Smooth muscle cell (in vitro differentiated cells): ENCODE measurements around the gene RAB3C. TPM values are rescaled to one million over a fixed set of nuclear protein-coding genes. Genes with fewer than 3 reads are reported as not detected.
"Not testable (repeated sequence)": the region's sequence is repeated elsewhere in the genome, so short reads cannot be mapped to it uniquely, and the experiment has no call there.

Source experiments
- DNase-seq: peaks from one replicate; lab custom pipeline; 2025; ENCODE audit not compliant: unreplicated experiment; lab: John Stamatoyannopoulos, UW
- H2AFZ ChIP-seq: fragments of 200-600 bp; sonication (generic); 2 replicates; pipeline ENCODE4 v1.6.0; 2016; ENCODE audit warnings: antibody characterized with exemption, low read depth, mild to moderate bottlenecking
- H3F3A ChIP-seq: fragments of 200-600 bp; sonication (generic); 2 replicates; pipeline ENCODE4 v1.6.0; 2017; ENCODE audit warnings: antibody characterized with exemption, low read depth
- H3K27ac ChIP-seq: fragments of 200-600 bp; sonication (generic); 2 replicates; pipeline ENCODE4 v1.5.1; 2016; ENCODE audit warnings: low read depth, mild to moderate bottlenecking
- H3K27me3 ChIP-seq: fragments of 200-600 bp; sonication (generic); 2 replicates; pipeline ENCODE4 v1.6.1; 2016; ENCODE audit warnings: low read depth, mild to moderate bottlenecking
- H3K36me3 ChIP-seq: fragments of 200-600 bp; sonication (generic); 2 replicates; pipeline ENCODE4 v1.5.1; 2016; ENCODE audit warnings: low read depth
- H3K4me1 ChIP-seq: fragments of 200-600 bp; sonication (generic); 2 replicates; pipeline ENCODE4 v1.5.1; 2016; ENCODE audit warnings: low read depth
- H3K4me2 ChIP-seq: fragments of 200-600 bp; sonication (generic); 2 replicates; pipeline ENCODE4 v1.6.0; 2016; ENCODE audit warnings: mild to moderate bottlenecking
- H3K4me3 ChIP-seq: fragments of 200-600 bp; sonication (generic); 2 replicates; pipeline ENCODE4 v1.5.1; 2016; ENCODE audit warnings: mild to moderate bottlenecking
- H3K79me2 ChIP-seq: fragments of 200-600 bp; sonication (generic); 2 replicates; pipeline ENCODE4 v1.6.0; 2016; ENCODE audit warnings: low read depth, mild to moderate bottlenecking
- H3K9ac ChIP-seq: fragments of 200-600 bp; sonication (generic); 2 replicates; pipeline ENCODE4 v1.6.0; 2016; ENCODE audit warnings: low read depth
- H3K9me3 ChIP-seq: fragments of 200-600 bp; sonication (generic); replicated peaks from 2 replicates; pipeline ENCODE4 v1.5.1; 2016; ENCODE audit warnings: low read depth
- H4K20me1 ChIP-seq: fragments of 200-600 bp; sonication (generic); 2 replicates; pipeline ENCODE4 v1.6.0; 2016; ENCODE audit warnings: low read depth
- WGBS: methylation state at CpG from one replicate; pipeline ENCODE4 v1.1.7; 2016; ENCODE audit warnings: low lambda C conversion rate; 5-methylcytosine and 5-hydroxymethylcytosine counted together
- polyA plus RNA-seq: library from polyadenylated mRNA; unstranded; fragments of >200 nt; fragmentation: Nextera tagmentation; extraction: Ambion mirVana; gene quantifications from 2 replicates; pipeline ENCODE4 v1.2.1, GENCODE V29; 2016
- total RNA-seq: library from RNA; depleted of rRNA; stranded (reverse); fragments of >200 nt; gene quantifications from 2 replicates; pipeline ENCODE4 v1.2.3, GENCODE V29; 2014
- TF ChIP-seq, protein P1 (sequence below): fragments of 200-600 bp; sonication (generic); IDR thresholded peaks from 2 replicates; pipeline ENCODE4 v1.5.1; 2017; ENCODE audit warnings: borderline replicate concordance, mild to moderate bottlenecking, antibody characterized with exemption; ENCODE audit not compliant: insufficient read depth, poor library complexity, severe bottlenecking

Gene RAB3C
- total and polyA plus RNA-seq, 2 experiments from 2014 or later: 0.10 to 1.1 TPM

DNA sequence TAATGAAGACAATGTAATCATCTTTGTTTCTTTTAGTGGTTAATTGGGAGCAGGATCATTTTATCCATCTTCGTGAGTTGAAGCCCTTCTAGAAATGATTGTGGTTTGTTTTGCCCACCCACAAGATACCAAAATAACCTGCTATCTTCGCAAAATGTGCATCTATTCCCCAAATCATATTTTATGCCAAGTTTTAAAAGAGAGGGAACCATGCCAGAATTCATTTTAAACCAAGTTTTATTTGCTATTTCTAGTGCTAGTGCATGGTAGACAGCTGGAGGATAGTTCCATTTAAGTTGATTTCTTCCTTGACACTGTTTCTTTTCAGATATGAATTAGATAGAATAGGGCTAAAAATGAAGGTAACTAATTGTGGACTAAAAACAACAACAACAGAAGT lies 104.2 kb downstream of the RAB3C start:
- Histone ChIP-seq H2AFZ (no peak overlapping the region), H3K27me3 (no peaks in the 10 kb centered on the region), H3K4me3 (no peak overlapping the region), H3K4me2 (no peak overlapping the region), H3K27ac (no peak overlapping the region), H3K9me3 (no peaks in the 10 kb centered on the region), H3K9ac (no peak overlapping the region), H3K79me2 (no peaks in the 10 kb centered on the region), H4K20me1 (no peaks in the 10 kb centered on the region), H3K36me3 (no peaks in the 10 kb centered on the region), H3F3A (no peaks in the 10 kb centered on the region), H3K4me1 (no peaks in the 10 kb centered on the region)
- 83% methylated on average over 2 of the region's 2 CpGs for WGBS
- TF ChIP-seq, protein P1, sequence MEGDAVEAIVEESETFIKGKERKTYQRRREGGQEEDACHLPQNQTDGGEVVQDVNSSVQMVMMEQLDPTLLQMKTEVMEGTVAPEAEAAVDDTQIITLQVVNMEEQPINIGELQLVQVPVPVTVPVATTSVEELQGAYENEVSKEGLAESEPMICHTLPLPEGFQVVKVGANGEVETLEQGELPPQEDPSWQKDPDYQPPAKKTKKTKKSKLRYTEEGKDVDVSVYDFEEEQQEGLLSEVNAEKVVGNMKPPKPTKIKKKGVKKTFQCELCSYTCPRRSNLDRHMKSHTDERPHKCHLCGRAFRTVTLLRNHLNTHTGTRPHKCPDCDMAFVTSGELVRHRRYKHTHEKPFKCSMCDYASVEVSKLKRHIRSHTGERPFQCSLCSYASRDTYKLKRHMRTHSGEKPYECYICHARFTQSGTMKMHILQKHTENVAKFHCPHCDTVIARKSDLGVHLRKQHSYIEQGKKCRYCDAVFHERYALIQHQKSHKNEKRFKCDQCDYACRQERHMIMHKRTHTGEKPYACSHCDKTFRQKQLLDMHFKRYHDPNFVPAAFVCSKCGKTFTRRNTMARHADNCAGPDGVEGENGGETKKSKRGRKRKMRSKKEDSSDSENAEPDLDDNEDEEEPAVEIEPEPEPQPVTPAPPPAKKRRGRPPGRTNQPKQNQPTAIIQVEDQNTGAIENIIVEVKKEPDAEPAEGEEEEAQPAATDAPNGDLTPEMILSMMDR: no peak
- DNase-seq: no peak

DNA sequence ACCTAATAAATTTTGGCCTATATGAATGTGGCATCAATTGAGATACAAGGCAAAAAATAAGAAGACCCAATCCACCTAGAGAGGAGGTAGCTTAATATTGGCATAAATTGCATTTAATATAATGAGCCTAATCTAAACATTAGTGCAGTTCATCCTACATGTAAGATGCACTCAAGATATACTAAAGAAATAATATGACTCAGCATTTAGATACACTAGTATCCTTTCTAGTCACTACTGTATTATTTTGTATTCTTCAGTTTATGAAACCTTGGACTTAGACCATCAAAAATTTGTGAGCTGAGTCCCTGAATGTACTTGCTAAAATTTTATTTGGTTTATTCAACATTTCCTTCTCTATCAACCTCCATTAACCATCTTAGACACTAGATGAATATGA lies 104.7 kb downstream of the RAB3C start:
- Histone ChIP-seq H3K9ac (no peak overlapping the region), H3K36me3 (no peaks in the 10 kb centered on the region), H2AFZ (no peak overlapping the region), H3K79me2 (no peaks in the 10 kb centered on the region), H4K20me1 (no peaks in the 10 kb centered on the region), H3K27me3 (no peaks in the 10 kb centered on the region), H3F3A (no peaks in the 10 kb centered on the region), H3K27ac (no peak overlapping the region), H3K4me1 (no peaks in the 10 kb centered on the region), H3K4me2 (no peak overlapping the region), H3K9me3 (no peaks in the 10 kb centered on the region), H3K4me3 (no peak overlapping the region)
- TF ChIP-seq, protein P1: no peak
- no peak for DNase-seq

DNA sequence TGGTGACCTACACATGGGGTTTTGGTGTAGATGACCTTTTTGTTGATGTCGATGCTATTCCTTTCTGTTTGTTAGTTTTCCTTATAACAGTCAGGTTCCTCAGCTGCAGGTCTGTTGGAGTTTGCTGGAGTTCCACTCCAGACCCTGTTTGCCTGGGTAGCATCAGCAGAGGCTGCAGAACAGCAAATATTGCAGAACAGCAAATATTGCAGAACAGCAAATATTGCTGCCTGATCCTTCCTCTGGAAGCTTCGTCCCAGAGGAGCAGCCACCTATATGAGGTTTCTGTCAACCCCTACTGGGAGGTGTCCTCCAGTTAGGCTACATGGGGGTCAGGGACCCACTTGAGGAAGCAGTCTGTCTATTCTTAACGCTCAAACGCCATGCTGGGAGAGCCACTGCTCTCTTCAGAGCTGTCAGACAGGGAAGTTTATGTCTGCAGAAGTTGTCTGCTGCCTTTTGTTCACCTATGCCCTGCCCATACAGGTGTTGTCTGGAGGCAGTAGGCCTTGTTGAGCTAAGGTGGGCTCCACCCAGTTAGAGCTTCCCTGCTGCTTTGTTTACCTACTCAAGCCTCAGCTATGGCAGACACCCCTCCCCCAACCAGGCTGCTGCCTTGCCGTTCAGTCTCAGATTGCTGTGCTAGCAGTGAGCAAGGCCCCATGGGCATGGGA lies 116.3 kb downstream of the RAB3C start:
- H3K4me1 ChIP-seq, H3K79me2 ChIP-seq: not testable (repeated sequence)
- 93% methylated on average over 5 of the region's 5 CpGs for WGBS

DNA sequence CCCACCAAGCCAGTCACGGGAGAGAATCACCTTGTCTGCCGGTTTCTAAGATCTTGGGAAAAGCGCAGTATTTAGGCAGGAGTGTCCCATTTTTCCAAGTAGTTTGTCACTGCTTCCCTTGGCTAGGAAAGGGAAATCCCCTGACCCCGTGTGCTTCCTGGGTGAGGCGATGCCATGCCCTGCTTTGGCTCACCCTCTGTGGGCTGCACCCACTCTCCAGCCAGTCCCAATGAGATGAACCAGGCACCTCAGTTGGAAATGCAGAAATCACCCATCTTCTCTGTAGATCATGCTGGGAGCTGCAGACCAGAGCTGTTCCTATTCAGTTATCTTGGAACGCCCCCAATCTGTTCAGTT lies 116.9 kb downstream of the RAB3C start:
- Histone ChIP-seq H3K4me2 (no peak overlapping the region), H3K27ac (no peak overlapping the region), H3F3A (no peaks in the 10 kb centered on the region), H4K20me1 (no peaks in the 10 kb centered on the region), H3K9me3 (no peaks in the 10 kb centered on the region), H3K27me3 (no peaks in the 10 kb centered on the region), H2AFZ (no peak overlapping the region), H3K4me3 (no peak overlapping the region), H3K9ac (no peak overlapping the region), H3K4me1 (no peaks in the 10 kb centered on the region), H3K36me3 (no peaks in the 10 kb centered on the region), H3K79me2 (no peaks in the 10 kb centered on the region)
- TF ChIP-seq, protein P1: no peak
- WGBS: 92% methylated on average over 6 of the region's 6 CpGs
- DNase-seq: no peak

More for the DNA sequence above, 116.3 kb downstream of the RAB3C start:
- not testable (repeated sequence) for H4K20me1 ChIP-seq, H3K4me2 ChIP-seq, H3K27ac ChIP-seq, H3F3A ChIP-seq, H3K9me3 ChIP-seq, H3K27me3 ChIP-seq, H3K4me3 ChIP-seq, H2AFZ ChIP-seq, H3K36me3 ChIP-seq, H3K9ac ChIP-seq, DNase-seq
